GM12878 (cell line): Measurements from ENCODE around the gene EXD3. TPM values are rescaled to one million over a fixed set of nuclear protein-coding genes. Genes with fewer than 3 reads are reported as not detected.

Source experiments
- ATF7 ChIP-seq: fragments of 450-650 bp; IDR thresholded peaks from 2 replicates; pipeline ENCODE4 v1.6.1; 2016; ENCODE audit warnings: low read depth, mild to moderate bottlenecking
- CHD4 ChIP-seq: fragments of 200-600 bp; sonication (generic); IDR thresholded peaks from 2 replicates; pipeline ENCODE4 v1.6.1; 2016; ENCODE audit warnings: mild to moderate bottlenecking
- CUX1 ChIP-seq: IDR thresholded peaks from 2 replicates; pipeline ENCODE4 v1.6.1; 2012; ENCODE audit warnings: improper control_type of control experiment, low read depth, low read length; ENCODE audit not compliant: insufficient replicate concordance
- EED ChIP-seq: sonication (generic); IDR thresholded peaks from 2 replicates; pipeline ENCODE4 v1.6.1; 2016; ENCODE audit warnings: antibody characterized with exemption, low read depth
- ESRRA ChIP-seq: IDR thresholded peaks from 2 replicates; pipeline ENCODE4 v1.6.1; 2012; ENCODE audit warnings: mild to moderate bottlenecking, low read length, improper control_type of control experiment
- FOXK2 ChIP-seq: fragments of 450-650 bp; IDR thresholded peaks from 2 replicates; pipeline ENCODE4 v1.6.1; 2017; ENCODE audit warnings: mild to moderate bottlenecking, moderate library complexity
- GATAD2B ChIP-seq: fragments of 450-650 bp; conservative IDR thresholded peaks from 2 replicates; pipeline ENCODE4 v1.6.1; 2017; ENCODE audit warnings: low read depth, mild to moderate bottlenecking, moderate library complexity
- MEF2A ChIP-seq: IDR thresholded peaks from 2 replicates; pipeline ENCODE4 v1.6.1; 2011; ENCODE audit warnings: low read depth, mild to moderate bottlenecking, low read length, moderate library complexity; ENCODE audit not compliant: insufficient read depth
- MXI1 ChIP-seq: fragments of 150-350 bp; IDR thresholded peaks from 2 replicates; pipeline ENCODE4 v1.6.1; 2011; ENCODE audit warnings: low read depth, mild to moderate bottlenecking, inconsistent platforms, low read length, improper control_type of control experiment
- NFYA ChIP-seq: IDR thresholded peaks from 2 replicates; pipeline ENCODE4 v1.6.1; 2011; ENCODE audit warnings: low read depth, mild to moderate bottlenecking, low read length, improper control_type of control experiment, borderline replicate concordance
- NR2F1 ChIP-seq: fragments of 450-650 bp; conservative IDR thresholded peaks from 2 replicates; pipeline ENCODE4 v1.6.1; 2017; ENCODE audit warnings: mild to moderate bottlenecking
- RBBP5 ChIP-seq: fragments of 200-600 bp; sonication (generic); conservative IDR thresholded peaks from 2 replicates; pipeline ENCODE4 v1.6.1; 2016
- SIX5 ChIP-seq: IDR thresholded peaks from 2 replicates; pipeline ENCODE4 v1.6.1; 2011; ENCODE audit warnings: mild to moderate bottlenecking, low read depth, low read length, moderate library complexity; ENCODE audit not compliant: severe bottlenecking
- SPI1 ChIP-seq: IDR thresholded peaks from 2 replicates; pipeline ENCODE4 v1.6.1; 2011; ENCODE audit warnings: low read depth, mild to moderate bottlenecking, low read length, moderate library complexity, borderline replicate concordance; ENCODE audit not compliant: insufficient read depth
- STAT1 ChIP-seq: fragments of 450-650 bp; conservative IDR thresholded peaks from 2 replicates; pipeline ENCODE4 v1.6.1; 2014; ENCODE audit warnings: antibody characterized with exemption, mild to moderate bottlenecking
- SUZ12 ChIP-seq: fragments of 200-600 bp; sonication (generic); IDR thresholded peaks from one replicate; pipeline ENCODE4 v1.6.1; 2018; ENCODE audit warnings: antibody characterized with exemption, mild to moderate bottlenecking; ENCODE audit not compliant: unreplicated experiment
- TCF3 ChIP-seq: IDR thresholded peaks from 2 replicates; pipeline ENCODE4 v1.6.1; 2012; ENCODE audit warnings: low read depth, mild to moderate bottlenecking, low read length, borderline replicate concordance; ENCODE audit not compliant: insufficient read depth
- TCF7 ChIP-seq: IDR thresholded peaks from 2 replicates; pipeline ENCODE4 v1.6.1; 2014; ENCODE audit warnings: antibody characterized with exemption, borderline replicate concordance
- ZBTB4 ChIP-seq: fragments of 450-650 bp; formaldehyde crosslinking; IDR thresholded peaks from 2 replicates; pipeline ENCODE4 v1.4.0; 2022; ENCODE audit warnings: mild to moderate bottlenecking, moderate library complexity
- ZNF622 ChIP-seq: fragments of 450-650 bp; IDR thresholded peaks from 2 replicates; pipeline ENCODE4 v1.6.1; 2017; ENCODE audit warnings: mild to moderate bottlenecking, inconsistent platforms
- ZSCAN29 ChIP-seq: fragments of 450-650 bp; IDR thresholded peaks from 2 replicates; pipeline ENCODE4 v1.6.1; 2017; ENCODE audit warnings: mild to moderate bottlenecking, moderate library complexity
- polyA plus RNA-seq, 11 experiments: library from polyadenylated mRNA; depleted of rRNA in 4 of 11; unstranded in 6 of 11; stranded (reverse) in 5 of 11; fragments of >200 nt; fragmentation: Nextera tagmentation in 4 of 11; fragmentation: Illumina TruSeq in 1 of 11; extraction: Ambion mirVana in 4 of 11; extraction: Trizol in 1 of 11; gene quantifications; 1 replicate in 1 of 11; 2 replicates in 10 of 11; pipeline versions ENCODE4 v1.2.1 to v1.2.3, GENCODE V29; 2011 to 2016; ENCODE audit warnings: inconsistent platforms in 2 of 11, missing spikeins in 2 of 11, low read depth in 1 of 11
- total RNA-seq, 4 experiments: library from RNA; depleted of rRNA in 3 of 4; stranded (reverse); fragments of >200 nt in 3 of 4; fragmentation: Illumina TruSeq in 1 of 4; extraction: Trizol in 1 of 4; gene quantifications; 2 replicates each; pipeline versions ENCODE4 v1.2.1 to v1.2.3, GENCODE V29; 2013 to 2021
- TF ChIP-seq, protein P1 (sequence below): IDR thresholded peaks from 2 replicates; pipeline ENCODE4 v1.6.1; 2011; ENCODE audit warnings: low read depth, low read length, improper control_type of control experiment, borderline replicate concordance

Gene EXD3
- total and polyA plus RNA-seq, 10 of the 15 experiments (the other 5 are each of a cell fraction or from before 2014, with no cell fraction given), result 0.21 to 7.1 (median 3.6) TPM

DNA sequence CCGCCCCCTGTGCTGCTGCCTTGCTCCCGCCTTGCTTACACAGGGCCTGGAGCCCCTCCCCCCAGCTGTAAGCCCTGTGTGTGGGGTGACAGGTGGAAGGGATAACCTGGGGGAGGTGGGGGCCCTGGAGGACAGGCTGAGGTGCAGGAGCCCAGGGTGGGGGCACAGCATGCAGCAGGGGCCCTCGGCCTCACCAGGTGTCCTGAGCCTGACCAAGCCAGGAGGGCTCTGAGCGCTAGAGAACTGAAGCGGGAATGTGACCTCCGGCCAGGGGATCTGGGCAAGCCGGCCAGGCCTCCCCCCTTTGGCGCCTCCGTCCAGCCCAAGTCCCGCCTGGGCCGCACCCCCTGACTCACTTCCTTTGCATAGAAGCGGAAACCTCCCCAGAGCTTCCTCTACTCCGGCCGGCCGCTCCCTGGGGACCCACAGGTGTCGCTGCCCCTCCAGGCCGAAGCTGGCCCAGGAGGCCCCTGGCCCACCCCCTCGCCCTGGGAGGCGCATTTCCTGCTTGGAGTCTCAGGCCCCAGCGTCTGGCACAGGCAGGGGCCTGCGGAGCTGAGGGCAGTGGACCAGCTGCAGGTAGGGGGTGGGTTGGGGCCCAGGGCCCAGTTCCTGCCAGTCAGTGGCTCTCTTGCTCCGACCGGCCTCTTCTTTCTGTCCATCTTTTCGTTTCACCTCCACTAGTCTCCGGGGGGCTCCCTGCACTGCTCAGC lies 145.5 kb downstream of the EXD3 start, which contains the start of gene TOR4A (continued):
- TF ChIP-seq ZBTB4 (no peak), NFYA (no peak), GATAD2B (no peak; the same call in none of the 2 replicates), ZSCAN29 (no peak), CUX1 (no peak), SIX5 (no peak), MXI1 (peak; percentile 73), TCF7 (no peak), RBBP5 (no peak), TCF3 (peak; percentile 10), EED (no peak; the same call in 1 of the 2 replicates), SUZ12 (no peak), CHD4 (no peak), NR2F1 (peak; percentile 68), ESRRA (no peak), SPI1 (peak; percentile 70; the same call in 1 of the 2 replicates), ZNF622 (no peak), STAT1 (no peak), MEF2A (no peak), ATF7 (no peak), FOXK2 (no peak)
- TF ChIP-seq, protein P1, sequence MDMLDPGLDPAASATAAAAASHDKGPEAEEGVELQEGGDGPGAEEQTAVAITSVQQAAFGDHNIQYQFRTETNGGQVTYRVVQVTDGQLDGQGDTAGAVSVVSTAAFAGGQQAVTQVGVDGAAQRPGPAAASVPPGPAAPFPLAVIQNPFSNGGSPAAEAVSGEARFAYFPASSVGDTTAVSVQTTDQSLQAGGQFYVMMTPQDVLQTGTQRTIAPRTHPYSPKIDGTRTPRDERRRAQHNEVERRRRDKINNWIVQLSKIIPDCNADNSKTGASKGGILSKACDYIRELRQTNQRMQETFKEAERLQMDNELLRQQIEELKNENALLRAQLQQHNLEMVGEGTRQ, result no peak
